ENCODE results near the gene ANG. TPM values are rescaled to one million over a fixed set of nuclear protein-coding genes. Genes with fewer than 3 reads are reported as not detected.

ANG gene
- total RNA-seq, 4 donors from 2014 or later: 1.4 to 15.1 (median 5.8) TPM

- intact Hi-C loops (cut with DNase I): loop anchor here (2.0 to 10.0 kb wide), 2 partner anchors 71 to 349 kb away; partner anchors contain the start of gene CCNB1IP1
- Histone ChIP-seq H3K9me3 (no peaks in the 10 kb centered on the region), H3K27me3 (no peaks in the 10 kb centered on the region), H3K4me1 (peaks cover 20 to 69% (median 21%) of the 10 kb centered on the region in 3 donors), H3K27ac (peak within 1 kb of the TSS; percentile 98 to 100 (median 99)), H3K36me3 (no peaks in the 10 kb centered on the region), H3K4me3 (peak within 1 kb of the TSS; percentile 65 to 93 (median 80))
- peak; percentile 26 for DNase-seq
- WGBS, 2 donors: 0% methylated on average over 15 to 24 of the region's 42 CpGs
- peak in 3 of 4 donors; percentile 49 to 81 (median 73) for TF ChIP-seq POLR2A (IDR thresholded peaks at IDR 0.05)
- TF ChIP-seq, protein P1, sequence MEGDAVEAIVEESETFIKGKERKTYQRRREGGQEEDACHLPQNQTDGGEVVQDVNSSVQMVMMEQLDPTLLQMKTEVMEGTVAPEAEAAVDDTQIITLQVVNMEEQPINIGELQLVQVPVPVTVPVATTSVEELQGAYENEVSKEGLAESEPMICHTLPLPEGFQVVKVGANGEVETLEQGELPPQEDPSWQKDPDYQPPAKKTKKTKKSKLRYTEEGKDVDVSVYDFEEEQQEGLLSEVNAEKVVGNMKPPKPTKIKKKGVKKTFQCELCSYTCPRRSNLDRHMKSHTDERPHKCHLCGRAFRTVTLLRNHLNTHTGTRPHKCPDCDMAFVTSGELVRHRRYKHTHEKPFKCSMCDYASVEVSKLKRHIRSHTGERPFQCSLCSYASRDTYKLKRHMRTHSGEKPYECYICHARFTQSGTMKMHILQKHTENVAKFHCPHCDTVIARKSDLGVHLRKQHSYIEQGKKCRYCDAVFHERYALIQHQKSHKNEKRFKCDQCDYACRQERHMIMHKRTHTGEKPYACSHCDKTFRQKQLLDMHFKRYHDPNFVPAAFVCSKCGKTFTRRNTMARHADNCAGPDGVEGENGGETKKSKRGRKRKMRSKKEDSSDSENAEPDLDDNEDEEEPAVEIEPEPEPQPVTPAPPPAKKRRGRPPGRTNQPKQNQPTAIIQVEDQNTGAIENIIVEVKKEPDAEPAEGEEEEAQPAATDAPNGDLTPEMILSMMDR (IDR thresholded peaks at IDR 0.05): peak in 2 of 6 experiments; percentile 3 to 7
Measured at GRCh38 chr14:20683891-20684661, 4.5 kb upstream of the ANG start, which contains the start of gene RNASE4. Gene RNASE4 (plus strand): TSS chr14:20684560. CDS start chr14:20699372, 14,812 bp downstream.

- Histone ChIP-seq H3K36me3 (no peaks in the 10 kb centered on the region), H3K9me3 (no peaks in the 10 kb centered on the region), H3K4me1 (peaks cover 20 to 66% (median 21%) of the 10 kb centered on the region in 3 donors), H3K27ac (peak overlapping the region; percentile 98 to 100 (median 99)), H3K27me3 (no peaks in the 10 kb centered on the region), H3K4me3 (peak overlapping the region; percentile 65 to 93 (median 80))
- DNase-seq: no peak
- no peak for TF ChIP-seq POLR2A (IDR thresholded peaks at IDR 0.05)
- TF ChIP-seq, protein P1 (IDR thresholded peaks at IDR 0.05): no peak
- intact Hi-C loops (cut with DNase I): loop anchor here (2.0 to 10.0 kb wide), 2 partner anchors 72 to 350 kb away; partner anchors contain the start of gene CCNB1IP1
- 12 to 16% methylated on average over 15 to 17 of the region's 22 CpGs for WGBS, 2 donors
Measured at GRCh38 chr14:20684662-20685456, 3.7 kb upstream of the ANG start.

DNA sequence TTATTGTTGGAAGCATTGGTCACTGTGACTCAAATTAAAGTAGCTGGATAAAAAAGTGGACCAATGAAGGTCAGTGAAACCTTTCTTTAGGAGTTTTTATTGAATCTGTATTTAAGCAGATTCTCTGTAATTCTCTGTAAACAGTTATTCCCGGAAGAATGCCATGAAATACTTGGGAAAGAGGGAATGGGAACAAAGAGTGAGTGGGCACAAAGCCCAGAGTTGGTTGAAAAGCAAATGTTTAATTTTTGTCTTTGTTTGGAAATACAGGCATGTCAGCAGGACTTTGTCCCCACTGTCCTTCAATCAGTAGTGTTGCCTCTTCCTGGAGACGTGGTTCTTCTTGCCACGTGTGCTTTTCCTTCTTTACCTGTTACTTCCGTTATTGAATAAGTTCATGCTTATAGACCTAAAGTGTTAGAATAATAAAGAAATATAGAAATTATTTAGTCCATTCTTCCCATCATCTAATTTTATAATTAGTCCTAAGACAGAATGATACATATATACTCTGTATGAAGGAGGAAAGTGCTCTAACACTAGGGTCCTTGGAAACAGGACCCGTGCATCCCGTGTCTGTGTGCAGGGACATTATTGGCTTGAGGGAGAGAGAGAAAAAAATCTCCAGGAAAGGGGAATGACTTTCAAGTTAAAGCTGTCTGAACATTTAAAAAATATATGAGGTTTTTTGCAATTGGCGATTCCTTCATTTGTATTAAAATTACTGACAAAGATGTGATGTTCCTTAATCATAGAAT lies 2.0 kb upstream of the ANG start:
- intact Hi-C loops (cut with DNase I): loop anchor here (10.0 kb wide), 1 partner anchor 352 kb away; the partner anchor contains the start of gene CCNB1IP1
- Histone ChIP-seq H3K9me3 (no peaks in the 10 kb centered on the region), H3K4me1 (peaks cover 12 to 59% (median 14%) of the 10 kb centered on the region in 3 donors), H3K27ac (peak overlapping the region in 3 of 4 donors; percentile 57 to 100 (median 98)), H3K4me3 (peak overlapping the region in 2 of 4 donors; percentile 71 to 89), H3K36me3 (no peaks in the 10 kb centered on the region), H3K27me3 (no peaks in the 10 kb centered on the region)
- no peak for TF ChIP-seq POLR2A (IDR thresholded peaks at IDR 0.05)
- TF ChIP-seq, protein P1 (IDR thresholded peaks at IDR 0.05): no peak
- DNase-seq: no peak
- whole genome bisulfite sequencing, 2 donors: 64 to 68% methylated on average over 7 of the region's 7 CpGs

DNA sequence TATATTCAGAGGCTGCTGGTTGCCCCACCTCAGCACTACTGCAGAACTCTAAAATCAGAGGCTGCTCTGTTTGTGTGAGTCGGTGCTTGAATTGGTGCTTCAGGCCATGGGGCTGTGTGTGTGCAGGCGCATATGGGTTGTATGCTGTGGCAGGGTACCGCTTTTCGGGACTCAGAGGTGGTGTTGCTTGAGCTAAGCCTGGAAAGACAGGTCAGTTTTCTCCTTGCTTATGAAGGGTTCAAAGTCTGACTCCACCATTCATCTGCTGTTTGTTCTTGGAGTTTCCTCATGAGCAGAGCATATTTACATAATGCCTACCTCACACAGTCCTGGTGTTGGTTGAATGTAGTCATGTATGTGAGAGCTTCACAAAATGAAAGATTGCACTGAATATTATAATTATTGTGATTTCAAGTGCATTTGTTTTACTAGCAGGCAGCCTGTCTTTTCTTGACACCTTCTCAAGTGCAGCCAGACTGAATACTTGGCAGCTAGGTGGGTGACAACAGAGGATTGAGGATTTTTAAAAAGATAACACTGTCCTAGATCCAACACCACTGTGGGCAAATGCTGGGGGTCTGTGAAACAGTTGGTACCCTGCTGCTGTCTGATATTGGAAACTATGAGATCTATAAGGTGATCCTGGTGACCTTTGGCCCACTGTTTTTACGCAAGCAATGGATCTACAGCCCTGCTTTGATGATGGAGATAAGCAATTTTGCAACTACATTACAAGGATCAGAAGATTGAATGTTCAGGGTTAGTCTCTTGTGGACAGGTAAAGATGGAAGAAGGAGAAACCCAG lies 1.0 kb upstream of the ANG start:
- Histone ChIP-seq H3K4me1 (peaks cover 7 to 52% (median 12%) of the 10 kb centered on the region in 3 donors), H3K36me3 (no peaks in the 10 kb centered on the region), H3K27me3 (no peaks in the 10 kb centered on the region), H3K27ac (no peak overlapping the region), H3K4me3 (no peak overlapping the region), H3K9me3 (no peaks in the 10 kb centered on the region)
- DNase-seq: no peak
- intact Hi-C loops (cut with DNase I): loop anchor here (10.0 kb wide), 1 partner anchor 353 kb away; the partner anchor contains the start of gene CCNB1IP1
- WGBS, 2 donors: 71 to 85% methylated on average over 2 to 5 of the region's 5 CpGs
- no peak for TF ChIP-seq POLR2A (IDR thresholded peaks at IDR 0.05)
- TF ChIP-seq, protein P1 (IDR thresholded peaks at IDR 0.05): no peak

Measured in esophagus squamous epithelium (tissue), 5 donors.